Naive thymus-derived CD8-positive, alpha-beta T cell (primary cell): Measurements from ENCODE around the gene ZC3H7B. TPM values are rescaled to one million over a fixed set of nuclear protein-coding genes. Genes with fewer than 3 reads are reported as not detected.

Experiments
- ATAC-seq, 2 donors: fragments of 150-1000 bp; cut with Tn5 transposase in 1 of 2; sonication (Bioruptor Pico), chemical (Tn5 transposase) in 1 of 2; 1 replicate in 1 of 2; 2 replicates in 1 of 2; pipeline ENCODE4 v1.10.0; 2021; ENCODE audit warnings: mild to moderate bottlenecking in 2 of 2, moderate library complexity in 2 of 2
- POLR2A ChIA-PET: fragments of 350-600 bp; sonication (Branson Sonifier 250); formaldehyde crosslinking; loops from one replicate; lab custom pipeline; 2021; ENCODE audit warnings: antibody characterized with exemption; lab: Charles Lee
- DNase-seq, 10 donors: peaks; one replicate each; pipeline versions ENCODE4 v3.0.0 to v3.0.0-alpha.2; 2020 to 2022
- H3K27ac Mint-ChIP-seq, 10 donors: one replicate each; pipeline ENCODE4 v1.8.0; 2020 to 2022; ENCODE audit warnings: mild to moderate bottlenecking in 10 of 10, mixed read lengths in 10 of 10, moderate library complexity in 4 of 10, inconsistent platforms in 1 of 10
- H3K27me3 Mint-ChIP-seq, 5 donors: one replicate each; pipeline ENCODE4 v1.8.0; 2021 to 2022; ENCODE audit warnings: mixed read lengths in 5 of 5
- H3K36me3 Mint-ChIP-seq, 3 donors: one replicate each; pipeline ENCODE4 v1.8.0; 2020 to 2022; ENCODE audit warnings: mixed read lengths in 3 of 3, mild to moderate bottlenecking in 2 of 3, inconsistent platforms in 1 of 3
- H3K4me1 Mint-ChIP-seq, 4 donors: one replicate each; pipeline ENCODE4 v1.8.0; 2021 to 2022; ENCODE audit warnings: mixed read lengths in 4 of 4
- H3K4me3 Mint-ChIP-seq, 10 donors: one replicate each; pipeline ENCODE4 v1.8.0; 2020 to 2022; ENCODE audit warnings: mild to moderate bottlenecking in 10 of 10, mixed read lengths in 10 of 10, moderate library complexity in 6 of 10, inconsistent platforms in 1 of 10
- H3K9me3 Mint-ChIP-seq, 9 donors: one replicate each; pipeline ENCODE4 v1.8.0; 2020 to 2022; ENCODE audit warnings: mixed read lengths in 9 of 9, mild to moderate bottlenecking in 3 of 9, inconsistent platforms in 1 of 9, moderate library complexity in 1 of 9
- polyA plus RNA-seq, 3 donors: library from polyadenylated mRNA; unstranded; fragments of 300-500 nt; fragmentation: Illumina TruSeq; gene quantifications; one replicate each; pipeline ENCODE4 v1.2.3, GENCODE V29; 2021
- total RNA-seq, 8 experiments: library from RNA in 2 of 8; stranded (reverse) in 2 of 8; gene quantifications; one replicate each; pipeline ENCODE4 v1.2.3 and lab custom pipeline; 2021 to 2026

The ZC3H7B gene
- total and polyA plus RNA-seq, 5 experiments from 2014 or later, result 0.65 to 48.1 (median 1.5) TPM

DNA sequence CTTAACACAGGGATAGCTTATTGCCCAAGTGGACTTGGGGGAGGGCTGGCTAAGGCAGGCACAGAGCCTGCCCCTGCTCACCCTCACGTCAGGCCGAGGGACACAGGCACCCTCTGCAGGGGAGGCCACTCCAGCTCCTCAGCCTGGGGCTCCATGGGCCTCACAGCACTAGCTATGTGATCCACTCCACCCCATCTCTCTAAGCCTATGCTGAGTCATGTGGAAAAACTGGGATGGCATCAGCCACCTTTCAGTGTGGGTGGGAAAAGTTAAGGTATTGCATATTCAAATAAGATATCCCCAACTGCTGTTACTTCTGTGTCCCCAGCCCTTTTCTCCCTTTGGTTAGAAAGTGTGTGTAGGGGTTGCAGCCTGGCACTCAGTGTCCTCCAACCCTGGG is 37.6 kb upstream of the ZC3H7B start:
- Mint-ChIP-seq H3K9me3 (no peaks in the 10 kb centered on the region), H3K36me3 (peaks cover 0 to 86% (median 10%) of the 10 kb centered on the region in 3 donors), H3K27me3 (no peaks in the 10 kb centered on the region), H3K27ac (no peak overlapping the region), H3K4me3 (peak overlapping the region in 1 of 10 donors; percentile 3), H3K4me1 (peaks cover 0 to 6% (median 4%) of the 10 kb centered on the region in 4 donors)
- DNase-seq, result no peak
- POLR2A ChIA-PET, result interaction anchor here (0.7 kb wide), 1 partner anchor 14 kb away, joined by 3 read pairs; no protein-coding TSS in a partner anchor
- ATAC-seq, result no peak

DNA sequence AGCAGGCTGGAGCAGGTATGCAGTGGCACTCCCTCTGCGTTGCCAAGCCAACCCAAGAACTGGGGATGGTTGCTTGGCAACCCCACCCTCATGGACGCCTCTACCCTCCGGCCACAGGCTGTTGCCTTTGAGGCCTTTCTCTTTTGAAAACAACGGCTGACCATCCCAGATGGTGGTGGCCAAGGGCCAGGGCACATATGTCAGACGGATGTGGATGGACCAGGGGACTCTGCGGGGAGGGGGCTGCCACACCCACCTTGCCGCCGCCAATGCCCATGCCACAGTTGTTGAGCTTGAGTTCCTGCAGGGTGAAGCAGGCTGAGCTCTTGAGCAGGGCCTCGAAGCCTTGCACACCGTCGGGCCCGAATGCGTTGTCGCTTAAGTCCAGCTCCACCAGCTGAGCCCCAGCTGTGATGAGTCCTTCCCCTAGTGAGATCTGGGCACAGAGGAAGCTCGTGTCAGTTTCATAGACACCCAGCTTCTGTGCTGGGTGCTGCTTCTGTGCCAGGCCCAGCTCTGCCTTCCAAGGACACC is 36.9 kb upstream of the ZC3H7B start:
- peaks cover 0 to 6% (median 5%) of the 10 kb centered on the region in 4 donors for H3K4me1 Mint-ChIP-seq
- H3K27ac Mint-ChIP-seq, result peak overlapping the region in 1 of 10 donors; percentile 80
- no peak for DNase-seq
- no peak overlapping the region for H3K4me3 Mint-ChIP-seq
- POLR2A ChIA-PET, result no interaction called here
- H3K27me3 Mint-ChIP-seq, result no peaks in the 10 kb centered on the region
- ATAC-seq, result no peak
- H3K36me3 Mint-ChIP-seq, result peaks cover 0 to 84% (median 8%) of the 10 kb centered on the region in 3 donors
- H3K9me3 Mint-ChIP-seq, result no peaks in the 10 kb centered on the region

GRCh38 chr22:41267958-41268357 is 33.4 kb upstream of the ZC3H7B start:
- POLR2A ChIA-PET, result no interaction called here
- H3K36me3 Mint-ChIP-seq, result peaks cover 0 to 83% (median 6%) of the 10 kb centered on the region in 3 donors

GRCh38 chr22:41271787-41272186 is 29.5 kb upstream of the ZC3H7B start:
- Mint-ChIP-seq H3K4me1 (peaks cover 0 to 8% (median under 1%) of the 10 kb centered on the region in 4 donors), H3K9me3 (no peaks in the 10 kb centered on the region), H3K27ac (peak overlapping the region in 1 of 10 donors; percentile 45), H3K27me3 (no peaks in the 10 kb centered on the region), H3K36me3 (peaks cover 0 to 88% (median 10%) of the 10 kb centered on the region in 3 donors), H3K4me3 (no peak overlapping the region)
- ATAC-seq (no peak), DNase-seq (no peak)
- POLR2A ChIA-PET, result interaction anchor here (1.9 kb wide), 1 partner anchor 15 kb away, joined by 5 read pairs; the partner anchor contains the start of gene RANGAP1

More at GRCh38 chr22:41267958-41268357, 33.4 kb upstream of the ZC3H7B start:
- no peak overlapping the region for H3K4me3 Mint-ChIP-seq
- no peaks in the 10 kb centered on the region for H3K9me3 Mint-ChIP-seq
- no peak for ATAC-seq
- DNase-seq, result no peak
- no peaks in the 10 kb centered on the region for H3K27me3 Mint-ChIP-seq
- H3K27ac Mint-ChIP-seq, result peak overlapping the region in 1 of 10 donors; percentile 15
- peaks cover 0 to 6% (median 4%) of the 10 kb centered on the region in 4 donors for H3K4me1 Mint-ChIP-seq

GRCh38 chr22:41273128-41273527 is 28.2 kb upstream of the ZC3H7B start:
- H3K27ac Mint-ChIP-seq, result peak overlapping the region in 2 of 10 donors; percentile 45 to 56
- H3K4me1 Mint-ChIP-seq, result peaks cover 0 to 11% (median under 1%) of the 10 kb centered on the region in 4 donors
- POLR2A ChIA-PET, result no interaction called here
- DNase-seq (no peak), ATAC-seq (no peak)
- H3K4me3 Mint-ChIP-seq, result no peak overlapping the region
- H3K9me3 Mint-ChIP-seq, result no peaks in the 10 kb centered on the region
- peaks cover 0 to 86% (median 14%) of the 10 kb centered on the region in 3 donors for H3K36me3 Mint-ChIP-seq
- no peaks in the 10 kb centered on the region for H3K27me3 Mint-ChIP-seq

- POLR2A ChIA-PET, result no interaction called here
- H3K4me3 Mint-ChIP-seq, result no peak overlapping the region
- H3K27me3 Mint-ChIP-seq, result no peaks in the 10 kb centered on the region
- no peaks in the 10 kb centered on the region for H3K9me3 Mint-ChIP-seq
- ATAC-seq, result no peak
- H3K36me3 Mint-ChIP-seq, result peaks cover 0 to 91% (median 17%) of the 10 kb centered on the region in 3 donors
- H3K27ac Mint-ChIP-seq, result peak overlapping the region in 1 of 10 donors; percentile 75
- peaks cover 0 to 9% (median 1%) of the 10 kb centered on the region in 4 donors for H3K4me1 Mint-ChIP-seq
- no peak for DNase-seq
Observed at GRCh38 chr22:41274856-41275255, 26.5 kb upstream of the ZC3H7B start.

- POLR2A ChIA-PET, result no interaction called here
- Mint-ChIP-seq H3K4me1 (peaks cover 14 to 38% (median 27%) of the 10 kb centered on the region in 4 donors), H3K27ac (peak overlapping the region in 2 of 10 donors; percentile 21 to 62), H3K27me3 (no peaks in the 10 kb centered on the region), H3K4me3 (no peak overlapping the region), H3K36me3 (peaks cover 0 to 87% (median 11%) of the 10 kb centered on the region in 3 donors), H3K9me3 (no peaks in the 10 kb centered on the region)
- DNase-seq, result no peak
- ATAC-seq, result no peak
Observed at GRCh38 chr22:41280065-41280464, 21.3 kb upstream of the ZC3H7B start.

DNA sequence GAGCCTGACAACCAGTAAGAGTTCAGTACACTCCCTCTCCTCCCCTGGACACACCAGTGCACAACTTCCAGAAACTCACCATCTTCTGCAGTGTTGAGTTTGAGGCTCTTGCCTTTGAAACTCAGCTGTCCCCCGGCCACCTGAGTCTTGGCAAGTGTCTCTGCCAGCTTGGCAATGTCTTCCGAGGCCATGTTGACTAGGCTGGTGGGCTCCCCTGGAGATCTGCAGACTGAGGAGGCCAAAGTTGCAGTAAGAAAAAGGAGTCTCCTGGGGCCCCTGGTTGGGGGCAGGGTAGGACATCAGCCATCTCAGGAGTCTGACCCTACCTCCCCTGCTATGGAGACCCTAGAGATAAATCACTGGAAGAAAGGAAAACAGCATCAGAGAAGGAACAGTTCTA is 20.5 kb upstream of the ZC3H7B start:
- ATAC-seq, result no peak
- Mint-ChIP-seq H3K4me3 (no peak overlapping the region), H3K9me3 (no peaks in the 10 kb centered on the region), H3K4me1 (peaks cover 13 to 39% (median 32%) of the 10 kb centered on the region in 4 donors), H3K36me3 (peaks cover 0 to 79% (median 11%) of the 10 kb centered on the region in 3 donors), H3K27me3 (no peaks in the 10 kb centered on the region), H3K27ac (peak overlapping the region in 3 of 10 donors; percentile 3 to 57 (median 43))
- DNase-seq, result no peak
- POLR2A ChIA-PET, result interaction anchor here (1.0 kb wide), 1 partner anchor 22 kb away, joined by 3 read pairs; no protein-coding TSS in a partner anchor

DNA sequence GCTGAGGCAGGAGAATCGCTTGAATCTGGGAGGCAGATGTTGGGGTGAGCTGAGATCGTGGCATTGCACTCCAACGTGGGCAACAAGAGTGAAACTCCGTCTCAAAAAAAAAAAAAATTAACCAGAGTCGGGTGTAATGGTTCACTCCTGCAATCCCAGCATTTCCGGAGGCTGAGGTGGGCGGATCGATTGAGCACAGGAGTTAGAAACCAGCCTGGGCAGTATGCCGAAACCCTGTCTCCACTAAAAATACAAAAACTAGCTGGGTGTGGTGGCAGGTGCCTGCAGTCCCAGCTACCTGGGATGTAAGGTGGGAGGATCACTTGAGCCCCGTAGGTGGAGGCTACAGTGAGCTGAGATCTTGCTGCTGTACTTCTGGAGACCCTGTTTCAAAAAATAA is 16.9 kb upstream of the ZC3H7B start:
- H3K4me3 Mint-ChIP-seq, result peak overlapping the region in 9 of 10 donors; percentile 16 to 99 (median 95)
- POLR2A ChIA-PET, result interaction anchor here (0.5 to 4.8 kb wide), 5 partner anchors 17 to 337 kb away, joined by 3 to 112 read pairs (median 3); partner anchors contain the start of genes XRCC6 and ZC3H7B
- no peaks in the 10 kb centered on the region for H3K27me3 Mint-ChIP-seq
- ATAC-seq (no peak), DNase-seq (no peak)
- H3K9me3 Mint-ChIP-seq, result no peaks in the 10 kb centered on the region
- peaks cover 0 to 46% (median 2%) of the 10 kb centered on the region in 3 donors for H3K36me3 Mint-ChIP-seq
- peak overlapping the region in 9 of 10 donors; percentile 43 to 100 (median 99) for H3K27ac Mint-ChIP-seq
- H3K4me1 Mint-ChIP-seq, result peaks cover 14 to 47% (median 44%) of the 10 kb centered on the region in 4 donors

DNA sequence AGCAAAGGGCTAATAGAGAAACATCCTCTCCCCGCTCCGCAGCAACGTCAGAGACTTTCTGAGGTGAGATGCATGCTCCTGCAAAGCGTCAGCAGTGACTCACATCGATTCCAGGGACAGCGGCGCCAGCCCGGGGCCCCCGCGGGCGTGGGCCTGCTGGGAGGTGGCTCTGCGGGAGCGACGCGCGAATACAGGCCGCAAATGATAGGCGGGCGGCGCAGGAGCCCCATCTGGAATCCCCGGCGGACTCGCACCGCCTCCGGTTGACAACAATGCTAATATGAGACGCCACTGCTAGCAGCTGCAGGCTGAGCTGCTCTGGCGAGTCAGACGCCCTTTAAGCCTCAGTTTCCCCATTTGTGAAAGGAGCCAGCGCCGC is 15.9 kb upstream of the ZC3H7B start:
- peak; percentile 64 to 87 (median 80) for DNase-seq
- Mint-ChIP-seq H3K27me3 (no peaks in the 10 kb centered on the region), H3K36me3 (peaks cover 0 to 36% (median 2%) of the 10 kb centered on the region in 3 donors), H3K4me3 (peak overlapping the region; percentile 90 to 99 (median 96)), H3K27ac (peak overlapping the region; percentile 91 to 100 (median 99)), H3K4me1 (peaks cover 14 to 47% (median 42%) of the 10 kb centered on the region in 4 donors), H3K9me3 (no peaks in the 10 kb centered on the region)
- peak; percentile 40 to 52 for ATAC-seq
- POLR2A ChIA-PET, result interaction anchor here (1.0 to 4.8 kb wide), 10 partner anchors 16 to 304 kb away, joined by 3 to 112 read pairs (median 12); partner anchors contain the start of genes ACO2, PHF5A, PMM1 and TEF

DNA sequence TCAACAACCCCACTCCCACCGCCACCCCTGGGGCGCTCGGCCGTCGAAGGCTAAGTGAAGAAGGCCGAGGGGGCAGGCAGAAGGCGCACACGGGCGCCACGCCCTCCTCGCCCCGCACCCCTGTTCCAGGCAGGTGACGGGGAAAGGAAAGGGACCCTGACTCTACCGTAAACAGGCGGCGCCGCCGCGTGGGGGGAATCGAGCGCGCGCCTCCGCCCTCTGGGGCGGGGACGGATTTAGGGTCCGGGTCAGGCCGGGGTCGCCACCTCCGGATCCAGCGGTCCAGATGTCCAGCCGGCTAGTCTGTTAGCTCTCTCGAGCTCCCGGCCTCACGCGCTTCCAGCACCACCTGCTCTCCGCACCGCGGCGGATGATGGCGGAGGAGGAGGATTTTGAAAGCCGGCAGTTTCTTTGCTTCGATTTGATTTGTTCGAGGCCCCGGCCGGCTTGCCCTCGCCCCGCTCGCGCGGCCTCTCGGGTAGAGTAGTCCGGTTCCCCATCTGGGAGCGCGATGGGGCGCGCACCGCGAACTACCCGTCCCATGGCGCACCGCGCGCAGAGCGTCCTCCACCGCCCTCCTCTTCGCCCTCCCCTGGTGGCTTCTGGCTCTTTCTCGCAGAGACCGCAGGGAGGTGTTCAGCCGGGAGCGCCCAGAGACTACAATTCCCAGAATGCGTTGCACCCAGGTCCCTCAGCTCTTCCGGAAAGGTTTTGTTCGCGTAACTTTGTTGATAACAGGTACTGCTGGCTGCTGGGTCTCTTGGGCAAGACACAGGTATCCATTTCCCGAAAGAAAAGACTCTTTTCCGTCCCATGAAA is 15.3 kb upstream of the ZC3H7B start, which contains the start of gene RANGAP1:
Gene RANGAP1, minus strand, starts transcription at position 368 of the 819 bp plus-strand sequence. CDS start 5,143 bp downstream, outside the sequence.
- peak; percentile 93 to 99 (median 98) for DNase-seq
- H3K36me3 Mint-ChIP-seq, result peaks cover 0 to 31% (median 2%) of the 10 kb centered on the region in 3 donors
- H3K9me3 Mint-ChIP-seq, result no peaks in the 10 kb centered on the region
- peaks cover 12 to 43% (median 36%) of the 10 kb centered on the region in 4 donors for H3K4me1 Mint-ChIP-seq
- H3K4me3 Mint-ChIP-seq, result peak within 1 kb of the TSS; percentile 90 to 99 (median 96)
- peak within 1 kb of the TSS; percentile 91 to 100 (median 99) for H3K27ac Mint-ChIP-seq
- POLR2A ChIA-PET, result interaction anchor here (0.6 to 4.8 kb wide), 22 partner anchors 10 to 1966 kb away, joined by 3 to 112 read pairs (median 4); partner anchors contain the start of genes ACO2, CCDC134, DESI1 and EP300
- peak; percentile 88 to 94 for ATAC-seq
- H3K27me3 Mint-ChIP-seq, result no peaks in the 10 kb centered on the region

- peak; percentile 22 to 26 for ATAC-seq
- H3K9me3 Mint-ChIP-seq, result no peaks in the 10 kb centered on the region
- peak overlapping the region; percentile 90 to 99 (median 96) for H3K4me3 Mint-ChIP-seq
- peaks cover 0 to 25% (median 2%) of the 10 kb centered on the region in 3 donors for H3K36me3 Mint-ChIP-seq
- POLR2A ChIA-PET, result interaction anchor here (0.6 to 4.8 kb wide), 21 partner anchors 10 to 1967 kb away, joined by 3 to 112 read pairs (median 5); partner anchors contain the start of genes ACO2, CCDC134, DESI1 and PHF5A
- DNase-seq, result peak in 4 of 10 donors; percentile 55 to 73 (median 64)
- H3K4me1 Mint-ChIP-seq, result peaks cover 9 to 38% (median 30%) of the 10 kb centered on the region in 4 donors
- H3K27ac Mint-ChIP-seq, result peak overlapping the region; percentile 91 to 100 (median 99)
- H3K27me3 Mint-ChIP-seq, result no peaks in the 10 kb centered on the region
Observed at GRCh38 chr22:41286639-41287091, 14.7 kb upstream of the ZC3H7B start.
